A549 (cell line): ENCODE data around the gene RPL5. TPM values are rescaled to one million over a fixed set of nuclear protein-coding genes. Genes with fewer than 3 reads are reported as not detected.

Experiments used
- ATAC-seq, 2 experiments: fragments of 200-7000 bp in 1 of 2; fragments of >200 bp in 1 of 2; cut with Nextera tagmentation in 1 of 2; cut with Tn5 transposase in 1 of 2; 3 replicates each; pipeline versions ENCODE4 v1.8.0 to v1.9.1; 2018 to 2020; ENCODE audit warnings: mild to moderate bottlenecking in 1 of 2, moderate library complexity in 1 of 2
- CTCF ChIA-PET: fragments of 300-600 bp; sonication (Branson Sonifier 250); formaldehyde crosslinking; extraction: SDS; loops from one replicate; lab custom pipeline; 2021; ENCODE audit warnings: antibody characterized with exemption, inconsistent platforms; lab: Yijun Ruan, JAX
- POLR2A ChIA-PET: fragments of 350-600 bp; formaldehyde crosslinking; extraction: SDS; loops from one replicate; lab custom pipeline; 2021; ENCODE audit warnings: antibody characterized with exemption, inconsistent platforms; lab: Yijun Ruan, JAX
- DNase-seq, 2 experiments: peaks; one replicate each; pipeline versions ENCODE4 v3.0.0 to v3.0.0-alpha.2; 2011 to 2016; ENCODE audit warnings: low read depth in 1 of 2, low spot score in 1 of 2
- FAIRE-seq: peaks from 2 replicates; lab custom pipeline; 2011; peaks lifted over from hg19 to GRCh38; lab: Jason Lieb, UNC
- H3K27ac ChIP-seq, 2 experiments: fragments of >200 bp; sonication (Bioruptor Twin); formaldehyde crosslinking; 3 replicates each; pipeline ENCODE4 v1.5.1; 2016 to 2017
- H3K4me1 ChIP-seq: fragments of >200 bp; sonication (Bioruptor Twin); formaldehyde crosslinking; 3 replicates; pipeline ENCODE4 v1.6.1; 2016
- H3K4me2 ChIP-seq: fragments of >200 bp; sonication (Bioruptor Twin); formaldehyde crosslinking; 3 replicates; pipeline ENCODE4 v1.6.1; 2016
- H3K4me3 ChIP-seq: fragments of >200 bp; sonication (Bioruptor Twin); formaldehyde crosslinking; 3 replicates; pipeline ENCODE4 v1.5.1; 2016
- H3K9me3 ChIP-seq: fragments of >200 bp; sonication (Bioruptor Twin); formaldehyde crosslinking; 3 replicates; pipeline ENCODE4 v1.6.1; 2016
- CHD4 ChIP-seq: fragments of 200-600 bp; sonication (generic); IDR thresholded peaks from 2 replicates; pipeline ENCODE4 v1.6.1; 2016; ENCODE audit warnings: antibody characterized with exemption, mild to moderate bottlenecking, borderline replicate concordance
- E2F6 ChIP-seq: IDR thresholded peaks from 2 replicates; pipeline ENCODE4 v1.6.1; 2012; ENCODE audit warnings: low read depth, borderline replicate concordance
- ESRRA ChIP-seq: fragments of 150-350 bp; IDR thresholded peaks from 2 replicates; pipeline ENCODE4 v1.6.1; 2014; ENCODE audit warnings: mild to moderate bottlenecking, low read length, borderline replicate concordance
- FOSB ChIP-seq: fragments of 250-450 bp; sonication (Bioruptor Pico); IDR thresholded peaks from 2 replicates; pipeline ENCODE4 v1.5.0; 2020; ENCODE audit warnings: mild to moderate bottlenecking, moderate library complexity
- FOSL2 ChIP-seq, 2 experiments: fragments of 450-650 bp in 1 of 2; fragments of >200 bp in 1 of 2; sonication (Bioruptor Twin) in 1 of 2; formaldehyde crosslinking; IDR thresholded peaks; 2 replicates each; pipeline versions ENCODE4 v1.5.0 to v1.6.1; 2016 to 2020; ENCODE audit warnings: mild to moderate bottlenecking in 1 of 2, moderate library complexity in 1 of 2
- HOXB13 ChIP-seq: fragments of 250-450 bp; sonication (Bioruptor Pico); IDR thresholded peaks from 2 replicates; pipeline ENCODE4 v1.5.0; 2020; ENCODE audit warnings: low read depth, mild to moderate bottlenecking, moderate library complexity
- JUN ChIP-seq, 2 experiments: fragments of >200 bp; sonication (Bioruptor Twin); formaldehyde crosslinking; IDR thresholded peaks; 2 replicates in 1 of 2; 3 replicates in 1 of 2; pipeline ENCODE4 v1.6.1; 2016 to 2017
- JUNB ChIP-seq: fragments of >200 bp; sonication (Bioruptor Twin); formaldehyde crosslinking; IDR thresholded peaks from 2 replicates; pipeline ENCODE4 v1.6.1; 2016
- KDM5A ChIP-seq: fragments of 200-600 bp; sonication (generic); IDR thresholded peaks from 2 replicates; pipeline ENCODE4 v1.6.1; 2016; ENCODE audit warnings: antibody characterized with exemption, mild to moderate bottlenecking
- MYC ChIP-seq: IDR thresholded peaks from 2 replicates; pipeline ENCODE4 v1.6.1; 2012; ENCODE audit warnings: mild to moderate bottlenecking, inconsistent platforms, low read length, improper control_type of control experiment, borderline replicate concordance
- NPAS2 ChIP-seq: fragments of 250-450 bp; sonication (Bioruptor Pico); IDR thresholded peaks from 2 replicates; pipeline ENCODE4 v1.8.0; 2022; ENCODE audit warnings: mild to moderate bottlenecking, moderate library complexity, borderline replicate concordance
- PBX3 ChIP-seq: IDR thresholded peaks from 2 replicates; pipeline ENCODE4 v1.6.1; 2012
- POLR2A ChIP-seq: IDR thresholded peaks from 2 replicates; pipeline ENCODE4 v1.6.1; 2012; ENCODE audit warnings: mild to moderate bottlenecking, low read length
- RARB ChIP-seq: fragments of 250-450 bp; sonication (Bioruptor Pico); IDR thresholded peaks from 2 replicates; pipeline ENCODE4 v1.8.0; 2021; ENCODE audit warnings: mild to moderate bottlenecking, moderate library complexity
- RCOR1 ChIP-seq: fragments of 150-350 bp; IDR thresholded peaks from 2 replicates; pipeline ENCODE4 v1.6.1; 2014; ENCODE audit warnings: antibody characterized with exemption, low read length, low read depth
- RNF2 ChIP-seq: fragments of 200-600 bp; sonication (generic); IDR thresholded peaks from 2 replicates; pipeline ENCODE4 v1.6.1; 2016; ENCODE audit warnings: low read depth, mild to moderate bottlenecking, antibody characterized with exemption, moderate library complexity, borderline replicate concordance
- SREBF2 ChIP-seq: fragments of 450-650 bp; IDR thresholded peaks from 2 replicates; pipeline ENCODE4 v1.6.1; 2014; ENCODE audit warnings: mild to moderate bottlenecking, moderate library complexity
- TFCP2L1 ChIP-seq: fragments of 250-450 bp; sonication (Bioruptor Pico); IDR thresholded peaks from 2 replicates; pipeline ENCODE4 v1.5.0; 2021; ENCODE audit warnings: mild to moderate bottlenecking
- ZC3H11A ChIP-seq: fragments of 450-650 bp; IDR thresholded peaks from 2 replicates; pipeline ENCODE4 v1.6.1; 2014; ENCODE audit warnings: antibody characterized with exemption, mild to moderate bottlenecking
- WGBS: methylation state at CpG from one replicate; pipeline ENCODE4 v1.1.6; 2017; ENCODE audit errors: missing lambda C conversion rate; 5-methylcytosine and 5-hydroxymethylcytosine counted together
- polyA plus RNA-seq, 4 experiments: library from polyadenylated mRNA; depleted of rRNA in 3 of 4; stranded (reverse); fragments of >200 nt; fragmentation: RNase III in 1 of 4; extraction: RNeasy Plus Mini Kit Qiagen cat#74134 plus additional on column Dnase treatment in 1 of 4; gene quantifications; 2 replicates in 3 of 4; 3 replicates in 1 of 4; pipeline ENCODE4 v1.2.3, GENCODE V29; 2011 to 2017

Gene RPL5
- polyA plus RNA-seq, 2 of the 4 experiments (the other 2 are of a cell fraction) = 1,222 to 2,015 TPM

- no peak for FAIRE-seq
- POLR2A ChIA-PET = interaction anchor here (2.7 kb wide), 1 partner anchor 10 kb away, joined by 13 read pairs; the partner anchor contains the start of gene RPL5
These were observed 10.5 kb downstream of the RPL5 start for GRCh38 chr1:92842082-92843045.

GRCh38 chr1:92843046-92843423 is 11.2 kb downstream of the RPL5 start:
- WGBS = 33% methylated on average over 2 of the region's 2 CpGs
- Histone ChIP-seq H3K27ac (no peak overlapping the region), H3K4me3 (no peak overlapping the region), H3K9me3 (no peaks in the 10 kb centered on the region), H3K4me2 (no peak overlapping the region), H3K4me1 (peaks cover 7% of the 10 kb centered on the region; the same call in 2 of the 3 replicates)
- DNase-seq = no peak
- ATAC-seq = no peak
- FAIRE-seq = no peak
- ChIA-PET CTCF (interaction anchor here (0.7 to 1.8 kb wide), 5 partner anchors 8 to 94 kb away, joined by 3 to 7 read pairs (median 4); partner anchors contain the start of gene RPL5), POLR2A (interaction anchor here (2.7 kb wide), 1 partner anchor 11 kb away, joined by 13 read pairs; the partner anchor contains the start of gene RPL5)
- TF ChIP-seq RARB (CRISPR knock-in tag) (0 out of 2 replicates have a peak, but pooled peaks have one; percentile 2), RCOR1 (no peak)

More at GRCh38 chr1:92842082-92843045, 10.5 kb downstream of the RPL5 start:
- no peak overlapping the region for H3K4me3 ChIP-seq
- ATAC-seq = no peak
- no peak for DNase-seq
- H3K27ac ChIP-seq = no peak overlapping the region
- H3K4me2 ChIP-seq = no peak overlapping the region
- CTCF ChIA-PET = interaction anchor here (0.7 to 1.8 kb wide), 6 partner anchors 8 to 152 kb away, joined by 3 to 7 read pairs (median 4); partner anchors contain the start of gene RPL5
- no peaks in the 10 kb centered on the region for H3K9me3 ChIP-seq
- peaks cover 12% of the 10 kb centered on the region; the same call in 2 of the 3 replicates for H3K4me1 ChIP-seq
- TF ChIP-seq E2F6 (no peak), RARB (CRISPR knock-in tag) (peak; percentile 10; the same call in 1 of the 2 replicates)
- 88% methylated on average over 4 of the region's 4 CpGs for WGBS

GRCh38 chr1:92843429-92844352 is 11.9 kb downstream of the RPL5 start:
- WGBS = 92% methylated on average over 8 of the region's 8 CpGs
- H3K4me2 ChIP-seq = no peak overlapping the region
- POLR2A ChIA-PET = interaction anchor here (2.7 kb wide), 1 partner anchor 12 kb away, joined by 13 read pairs; the partner anchor contains the start of gene RPL5

GRCh38 chr1:92844439-92844838 is 12.6 kb downstream of the RPL5 start:
- CTCF ChIA-PET = interaction anchor here (0.7 to 1.2 kb wide), 2 partner anchors 10 to 12 kb away, joined by 3 to 5 read pairs; no protein-coding TSS in a partner anchor
- ATAC-seq (no peak), FAIRE-seq (no peak), DNase-seq (no peak)
- Histone ChIP-seq H3K4me3 (no peak overlapping the region), H3K4me1 (peaks cover under 1% of the 10 kb centered on the region; the same call in 2 of the 3 replicates), H3K4me2 (no peak overlapping the region), H3K9me3 (no peaks in the 10 kb centered on the region), H3K27ac (no peak overlapping the region)
- POLR2A ChIA-PET = no interaction called here
- TF ChIP-seq KDM5A = no peak
- TF ChIP-seq TFCP2L1 (CRISPR knock-in tag) = no peak
- TF ChIP-seq FOSB (CRISPR knock-in tag) = no peak
- no peak for TF ChIP-seq HOXB13 (CRISPR knock-in tag)
- no peak for TF ChIP-seq RNF2
- TF ChIP-seq FOSL2 (IDR thresholded peaks at IDR 0.05) = no peak
- no peak for TF ChIP-seq FOSL2 (CRISPR knock-in tag; IDR thresholded peaks at IDR 0.05)
- TF ChIP-seq MYC = no peak
- 91% methylated on average over 3 of the region's 3 CpGs for whole genome bisulfite sequencing

More at GRCh38 chr1:92843429-92844352, 11.9 kb downstream of the RPL5 start:
- no peak for FAIRE-seq
- no peak for DNase-seq
- Histone ChIP-seq H3K9me3 (no peaks in the 10 kb centered on the region), H3K4me3 (no peak overlapping the region), H3K27ac (no peak overlapping the region), H3K4me1 (peaks cover 6% of the 10 kb centered on the region; the same call in 2 of the 3 replicates)
- CTCF ChIA-PET = interaction anchor here (1.0 to 1.8 kb wide), 3 partner anchors 9 to 83 kb away, joined by 3 to 7 read pairs (median 6); partner anchors contain the start of gene RPL5
- TF ChIP-seq FOSL2 (IDR thresholded peaks at IDR 0.05) = no peak
- TF ChIP-seq FOSL2 (CRISPR knock-in tag; IDR thresholded peaks at IDR 0.05) = no peak
- TF ChIP-seq NPAS2 (CRISPR knock-in tag) = no peak
- no peak for TF ChIP-seq SREBF2
- no peak for TF ChIP-seq POLR2A
- TF ChIP-seq PBX3 = no peak
- TF ChIP-seq CHD4 = no peak
- TF ChIP-seq JUNB = no peak
- TF ChIP-seq ZC3H11A = no peak
- no peak for TF ChIP-seq JUN (IDR thresholded peaks at IDR 0.05)
- TF ChIP-seq ESRRA = no peak
- ATAC-seq = peak in 1 of 2 experiments; percentile 20; a peak in 2 of 6 replicates
